Measurements from ENCODE around the gene HPSE2. TPM values are rescaled to one million over a fixed set of nuclear protein-coding genes. Genes with fewer than 3 reads are reported as not detected.

HPSE2 gene
- total and polyA plus RNA-seq, 4 donors: 0.05 TPM; not detected in 3

DNA sequence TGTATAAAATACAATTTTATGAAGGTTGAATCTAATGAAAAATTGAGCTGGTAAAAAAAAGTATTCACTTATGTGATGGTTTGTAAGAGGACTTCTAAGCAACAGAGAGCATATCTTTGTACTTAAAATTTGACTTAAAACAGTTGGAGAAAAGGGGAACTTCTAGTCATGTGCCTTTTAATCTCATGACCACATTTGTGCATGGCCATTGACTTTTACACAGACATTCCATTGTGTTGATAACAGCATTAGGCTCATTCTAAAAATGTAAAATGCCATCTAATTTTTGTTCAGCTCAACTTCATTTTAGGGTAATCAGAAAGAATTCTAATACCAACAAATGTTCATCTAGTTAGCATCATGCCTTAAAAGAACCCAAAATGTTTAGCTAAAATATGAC is 119.9 kb downstream of the HPSE2 start:
- no peak for TF ChIP-seq ATF3 (IDR thresholded peaks at IDR 0.05)
- Histone ChIP-seq H3K9ac (ENCODE audit: low read depth in 1 of 2, low read length in 2 of 2) (no peak overlapping the region), H3K4me3 (ENCODE audit: low read depth in 1 of 3, low read length in 3 of 3) (no peak overlapping the region), H3K27me3 (ENCODE audit: control insufficient read depth in 4 of 4, insufficient read depth in 4 of 4, low read length in 3 of 4) (no peaks in the 10 kb centered on the region), H3K27ac (ENCODE audit: low read depth in 1 of 2, low read length in 2 of 2) (no peak overlapping the region), H3K9me3 (ENCODE audit: control insufficient read depth in 4 of 4, low read length in 3 of 4) (no peaks in the 10 kb centered on the region), H3K4me1 (ENCODE audit: control insufficient read depth in 4 of 4, insufficient read depth in 4 of 4, low read length in 3 of 4) (no peaks in the 10 kb centered on the region), H3K36me3 (ENCODE audit: control insufficient read depth in 4 of 4, insufficient read depth in 3 of 4, low read depth in 1 of 4, low read length in 3 of 4) (no peaks in the 10 kb centered on the region)
- no peak for DNase-seq (ENCODE audit: low spot score)

GRCh38 chr10:99085358-99085757 is 150.3 kb downstream of the HPSE2 start:
- WGBS: 76% methylated on average over 2 of the region's 2 CpGs
- no peaks in the 10 kb centered on the region for H3K27me3 ChIP-seq (ENCODE audit: control insufficient read depth in 4 of 4, insufficient read depth in 4 of 4, low read length in 3 of 4)
- H3K9me3 ChIP-seq (ENCODE audit: control insufficient read depth in 4 of 4, low read length in 3 of 4): no peaks in the 10 kb centered on the region
- no peak overlapping the region for H3K9ac ChIP-seq (ENCODE audit: low read depth in 1 of 2, low read length in 2 of 2)
- TF ChIP-seq NR2F2 (IDR thresholded peaks at IDR 0.05) (no peak), MAX (IDR thresholded peaks at IDR 0.05) (no peak), EGR1 (IDR thresholded peaks at IDR 0.05; ENCODE audit: low read depth in 2 of 2) (no peak), HNF4G (IDR thresholded peaks at IDR 0.05) (no peak), RAD21 (IDR thresholded peaks at IDR 0.05) (no peak), YY1 (IDR thresholded peaks at IDR 0.05) (no peak)
- DNase-seq (ENCODE audit: low spot score): no peak
- no peak overlapping the region for H3K4me3 ChIP-seq (ENCODE audit: low read depth in 1 of 3, low read length in 3 of 3)
- H3K4me1 ChIP-seq (ENCODE audit: control insufficient read depth in 4 of 4, insufficient read depth in 4 of 4, low read length in 3 of 4): no peaks in the 10 kb centered on the region
- H3K36me3 ChIP-seq (ENCODE audit: control insufficient read depth in 4 of 4, insufficient read depth in 3 of 4, low read depth in 1 of 4, low read length in 3 of 4): no peaks in the 10 kb centered on the region
- no peak overlapping the region for H3K27ac ChIP-seq (ENCODE audit: low read depth in 1 of 2, low read length in 2 of 2)

- H3K36me3 ChIP-seq (ENCODE audit: control insufficient read depth in 4 of 4, insufficient read depth in 3 of 4, low read depth in 1 of 4, low read length in 3 of 4): no peaks in the 10 kb centered on the region
- no peaks in the 10 kb centered on the region for H3K9me3 ChIP-seq (ENCODE audit: control insufficient read depth in 4 of 4, low read length in 3 of 4)
- no peak overlapping the region for H3K9ac ChIP-seq (ENCODE audit: low read depth in 1 of 2, low read length in 2 of 2)
- no peak overlapping the region for H3K4me3 ChIP-seq (ENCODE audit: low read depth in 1 of 3, low read length in 3 of 3)
- TF ChIP-seq, protein P1, sequence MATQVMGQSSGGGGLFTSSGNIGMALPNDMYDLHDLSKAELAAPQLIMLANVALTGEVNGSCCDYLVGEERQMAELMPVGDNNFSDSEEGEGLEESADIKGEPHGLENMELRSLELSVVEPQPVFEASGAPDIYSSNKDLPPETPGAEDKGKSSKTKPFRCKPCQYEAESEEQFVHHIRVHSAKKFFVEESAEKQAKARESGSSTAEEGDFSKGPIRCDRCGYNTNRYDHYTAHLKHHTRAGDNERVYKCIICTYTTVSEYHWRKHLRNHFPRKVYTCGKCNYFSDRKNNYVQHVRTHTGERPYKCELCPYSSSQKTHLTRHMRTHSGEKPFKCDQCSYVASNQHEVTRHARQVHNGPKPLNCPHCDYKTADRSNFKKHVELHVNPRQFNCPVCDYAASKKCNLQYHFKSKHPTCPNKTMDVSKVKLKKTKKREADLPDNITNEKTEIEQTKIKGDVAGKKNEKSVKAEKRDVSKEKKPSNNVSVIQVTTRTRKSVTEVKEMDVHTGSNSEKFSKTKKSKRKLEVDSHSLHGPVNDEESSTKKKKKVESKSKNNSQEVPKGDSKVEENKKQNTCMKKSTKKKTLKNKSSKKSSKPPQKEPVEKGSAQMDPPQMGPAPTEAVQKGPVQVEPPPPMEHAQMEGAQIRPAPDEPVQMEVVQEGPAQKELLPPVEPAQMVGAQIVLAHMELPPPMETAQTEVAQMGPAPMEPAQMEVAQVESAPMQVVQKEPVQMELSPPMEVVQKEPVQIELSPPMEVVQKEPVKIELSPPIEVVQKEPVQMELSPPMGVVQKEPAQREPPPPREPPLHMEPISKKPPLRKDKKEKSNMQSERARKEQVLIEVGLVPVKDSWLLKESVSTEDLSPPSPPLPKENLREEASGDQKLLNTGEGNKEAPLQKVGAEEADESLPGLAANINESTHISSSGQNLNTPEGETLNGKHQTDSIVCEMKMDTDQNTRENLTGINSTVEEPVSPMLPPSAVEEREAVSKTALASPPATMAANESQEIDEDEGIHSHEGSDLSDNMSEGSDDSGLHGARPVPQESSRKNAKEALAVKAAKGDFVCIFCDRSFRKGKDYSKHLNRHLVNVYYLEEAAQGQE (IDR thresholded peaks at IDR 0.05): no peak
- TF ChIP-seq JUND (IDR thresholded peaks at IDR 0.05) (no peak), HNF4G (IDR thresholded peaks at IDR 0.05) (no peak), NR2F2 (IDR thresholded peaks at IDR 0.05) (no peak), ATF3 (IDR thresholded peaks at IDR 0.05) (no peak), EGR1 (IDR thresholded peaks at IDR 0.05; ENCODE audit: low read depth in 2 of 2) (no peak), YY1 (IDR thresholded peaks at IDR 0.05) (no peak), HNF4A (conservative IDR thresholded peaks at IDR 0.05) (no peak), TAF1 (conservative IDR thresholded peaks at IDR 0.05) (no peak), FOXA2 (IDR thresholded peaks at IDR 0.05) (no peak), CTCF (IDR thresholded peaks at IDR 0.05; ENCODE audit: low read depth, low read length, missing input control) (no peak), MAX (IDR thresholded peaks at IDR 0.05) (no peak), SP1 (IDR thresholded peaks at IDR 0.05) (no peak), RAD21 (IDR thresholded peaks at IDR 0.05) (no peak), RXRA (IDR thresholded peaks at IDR 0.05) (no peak), GABPA (IDR thresholded peaks at IDR 0.05 in 1 of 2, conservative IDR thresholded peaks at IDR 0.05 in 1 of 2) (no peak)
- TF ChIP-seq, protein P2, sequence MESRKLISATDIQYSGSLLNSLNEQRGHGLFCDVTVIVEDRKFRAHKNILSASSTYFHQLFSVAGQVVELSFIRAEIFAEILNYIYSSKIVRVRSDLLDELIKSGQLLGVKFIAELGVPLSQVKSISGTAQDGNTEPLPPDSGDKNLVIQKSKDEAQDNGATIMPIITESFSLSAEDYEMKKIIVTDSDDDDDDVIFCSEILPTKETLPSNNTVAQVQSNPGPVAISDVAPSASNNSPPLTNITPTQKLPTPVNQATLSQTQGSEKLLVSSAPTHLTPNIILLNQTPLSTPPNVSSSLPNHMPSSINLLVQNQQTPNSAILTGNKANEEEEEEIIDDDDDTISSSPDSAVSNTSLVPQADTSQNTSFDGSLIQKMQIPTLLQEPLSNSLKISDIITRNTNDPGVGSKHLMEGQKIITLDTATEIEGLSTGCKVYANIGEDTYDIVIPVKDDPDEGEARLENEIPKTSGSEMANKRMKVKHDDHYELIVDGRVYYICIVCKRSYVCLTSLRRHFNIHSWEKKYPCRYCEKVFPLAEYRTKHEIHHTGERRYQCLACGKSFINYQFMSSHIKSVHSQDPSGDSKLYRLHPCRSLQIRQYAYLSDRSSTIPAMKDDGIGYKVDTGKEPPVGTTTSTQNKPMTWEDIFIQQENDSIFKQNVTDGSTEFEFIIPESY (IDR thresholded peaks at IDR 0.05): no peak
- H3K27ac ChIP-seq (ENCODE audit: low read depth in 1 of 2, low read length in 2 of 2): no peak overlapping the region
- no peaks in the 10 kb centered on the region for H3K27me3 ChIP-seq (ENCODE audit: control insufficient read depth in 4 of 4, insufficient read depth in 4 of 4, low read length in 3 of 4)
- DNase-seq (ENCODE audit: low spot score): no peak
- H3K4me1 ChIP-seq (ENCODE audit: control insufficient read depth in 4 of 4, insufficient read depth in 4 of 4, low read length in 3 of 4): no peaks in the 10 kb centered on the region
- WGBS: 69% methylated on average over 3 of the region's 3 CpGs
Observed at GRCh38 chr10:99084161-99084560, 151.5 kb downstream of the HPSE2 start.
